GM12878 (cell line): ENCODE results near the gene PHEX. TPM values are rescaled to one million over a fixed set of nuclear protein-coding genes. Genes with fewer than 3 reads are reported as not detected.

ENCODE experiments used
- ATF7 ChIP-seq: fragments of 450-650 bp; IDR thresholded peaks from 2 replicates; pipeline ENCODE4 v1.6.1; 2016; ENCODE audit warnings: low read depth, mild to moderate bottlenecking
- BCL11A ChIP-seq: IDR thresholded peaks from 2 replicates; pipeline ENCODE4 v1.6.1; 2011; ENCODE audit warnings: low read depth, low read length
- CREM ChIP-seq: IDR thresholded peaks from 2 replicates; pipeline ENCODE4 v1.6.1; 2014; ENCODE audit warnings: antibody characterized with exemption, low read depth
- CUX1 ChIP-seq: IDR thresholded peaks from 2 replicates; pipeline ENCODE4 v1.6.1; 2012; ENCODE audit warnings: improper control_type of control experiment, low read depth, low read length; ENCODE audit not compliant: insufficient replicate concordance
- E2F4 ChIP-seq: IDR thresholded peaks from 2 replicates; pipeline ENCODE4 v1.6.1; 2012; ENCODE audit warnings: low read depth, low read length, improper control_type of control experiment
- KAT2A ChIP-seq: conservative IDR thresholded peaks from 2 replicates; pipeline ENCODE4 v1.6.1; 2011; ENCODE audit warnings: low read depth, low read length; ENCODE audit not compliant: control insufficient read depth
- NFIC ChIP-seq: IDR thresholded peaks from 2 replicates; pipeline ENCODE4 v1.6.1; 2012; ENCODE audit warnings: low read depth, mild to moderate bottlenecking, inconsistent platforms, low read length, moderate library complexity
- NR2F1 ChIP-seq: fragments of 450-650 bp; conservative IDR thresholded peaks from 2 replicates; pipeline ENCODE4 v1.6.1; 2017; ENCODE audit warnings: mild to moderate bottlenecking
- PAX5 ChIP-seq: IDR thresholded peaks from 2 replicates; pipeline ENCODE4 v1.6.1; 2011; ENCODE audit warnings: low read depth, low read length, borderline replicate concordance
- RUNX3 ChIP-seq: IDR thresholded peaks from 2 replicates; pipeline ENCODE4 v1.6.1; 2012; ENCODE audit warnings: low read length, inconsistent platforms
- SIN3A ChIP-seq: IDR thresholded peaks from 2 replicates; pipeline ENCODE4 v1.6.1; 2012; ENCODE audit warnings: low read depth, low read length, improper control_type of control experiment
- SMAD5 ChIP-seq: IDR thresholded peaks from 2 replicates; pipeline ENCODE4 v1.6.1; 2016; ENCODE audit warnings: antibody characterized with exemption, low read depth
- SRF ChIP-seq, 2 experiments: IDR thresholded peaks; 2 replicates each; pipeline ENCODE4 v1.6.1; 2011; ENCODE audit warnings: low read depth in 2 of 2, low read length in 2 of 2, mild to moderate bottlenecking in 1 of 2, moderate library complexity in 1 of 2
- SUZ12 ChIP-seq: fragments of 200-600 bp; sonication (generic); IDR thresholded peaks from one replicate; pipeline ENCODE4 v1.6.1; 2018; ENCODE audit warnings: antibody characterized with exemption, mild to moderate bottlenecking; ENCODE audit not compliant: unreplicated experiment
- TCF3 ChIP-seq: IDR thresholded peaks from 2 replicates; pipeline ENCODE4 v1.6.1; 2012; ENCODE audit warnings: low read depth, mild to moderate bottlenecking, low read length, borderline replicate concordance; ENCODE audit not compliant: insufficient read depth
- ZBED1 ChIP-seq: IDR thresholded peaks from 2 replicates; pipeline ENCODE4 v1.6.1; 2016; ENCODE audit warnings: borderline replicate concordance
- ZBTB11 ChIP-seq: fragments of 450-650 bp; formaldehyde crosslinking; IDR thresholded peaks from 2 replicates; pipeline ENCODE4 v1.5.0; 2022; ENCODE audit warnings: mild to moderate bottlenecking, missing genetic modification characterization
- ZBTB40 ChIP-seq: fragments of 450-650 bp; IDR thresholded peaks from 2 replicates; pipeline ENCODE4 v1.6.1; 2016; ENCODE audit warnings: mild to moderate bottlenecking, moderate library complexity, borderline replicate concordance
- polyA plus RNA-seq, 11 experiments: library from polyadenylated mRNA; depleted of rRNA in 4 of 11; unstranded in 6 of 11; stranded (reverse) in 5 of 11; fragments of >200 nt; fragmentation: Nextera tagmentation in 4 of 11; fragmentation: Illumina TruSeq in 1 of 11; extraction: Ambion mirVana in 4 of 11; extraction: Trizol in 1 of 11; gene quantifications; 1 replicate in 1 of 11; 2 replicates in 10 of 11; pipeline versions ENCODE4 v1.2.1 to v1.2.3, GENCODE V29; 2011 to 2016; ENCODE audit warnings: inconsistent platforms in 2 of 11, missing spikeins in 2 of 11, low read depth in 1 of 11
- total RNA-seq, 4 experiments: library from RNA; depleted of rRNA in 3 of 4; stranded (reverse); fragments of >200 nt in 3 of 4; fragmentation: Illumina TruSeq in 1 of 4; extraction: Trizol in 1 of 4; gene quantifications; 2 replicates each; pipeline versions ENCODE4 v1.2.1 to v1.2.3, GENCODE V29; 2013 to 2021

The PHEX gene
- total and polyA plus RNA-seq, 10 of the 15 experiments (the other 5 are each of a cell fraction or from before 2014, with no cell fraction given), result 0.12 to 97.2 (median 0.55) TPM

- TF ChIP-seq CREM (peak; percentile 40; the same call in 1 of the 2 replicates), ZBED1 (no peak), ZBTB11 (CRISPR knock-in tag) (no peak), NR2F1 (0 out of 2 replicates have a peak, but pooled peaks have one; percentile 19), SMAD5 (no peak), SRF (IDR thresholded peaks at IDR 0.05; ENCODE audit: low read depth in 2 of 2, low read length in 2 of 2) (no peak), NFIC (no peak), RUNX3 (peak; percentile 38; the same call in 1 of the 2 replicates), CUX1 (no peak), PAX5 (no peak), KAT2A (no peak), BCL11A (no peak), ATF7 (0 out of 2 replicates have a peak, but pooled peaks have one; percentile 19), E2F4 (no peak), SUZ12 (no peak), ZBTB40 (no peak), TCF3 (0 out of 2 replicates have a peak, but pooled peaks have one; percentile 29), SIN3A (no peak)
Observed at GRCh38 chrX:21993265-21993664, 38.9 kb upstream of the PHEX start (continued).
